Measurements from ENCODE around the gene PVALB. TPM values are rescaled to one million over a fixed set of nuclear protein-coding genes. Genes with fewer than 3 reads are reported as not detected.
A peak's percentile ranks its signal among the peaks of the same experiment; 100 is the strongest.

The PVALB gene
- total and polyA plus RNA-seq, 9 of the 15 experiments (the other 6 are each of a cell fraction or from before 2014, with no cell fraction given), result not detected

DNA sequence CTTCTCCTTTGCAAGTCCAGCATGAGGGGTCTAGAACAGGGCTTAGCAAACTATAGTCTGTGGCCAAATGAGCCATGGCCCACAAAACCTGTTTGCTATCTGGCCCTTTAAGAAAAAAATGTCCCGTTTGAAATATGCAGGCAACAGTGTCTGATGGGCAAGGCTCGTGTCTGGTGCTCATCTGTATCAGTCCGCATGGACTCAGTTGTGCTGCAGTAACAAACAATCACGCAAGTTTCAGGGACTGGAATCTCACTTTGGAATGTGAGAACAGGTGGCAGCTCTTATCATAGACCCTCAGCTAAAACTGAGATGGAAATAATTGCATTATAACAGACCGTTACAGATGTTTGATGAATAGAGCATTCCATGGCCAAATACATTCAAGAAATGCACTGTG lies 19.1 kb upstream of the PVALB start:
- H3K79me2 ChIP-seq (ENCODE audit: control insufficient read depth, insufficient read depth, low read length), result no peaks in the 10 kb centered on the region
- H4K20me1 ChIP-seq (replicated peaks; ENCODE audit: control insufficient read depth, insufficient read depth, low read length), result no peaks in the 10 kb centered on the region
- WGBS (ENCODE audit: insufficient coverage, low coverage, missing lambda C conversion rate), result 0% methylated on average over 4 of the region's 5 CpGs
- no peak overlapping the region for H3K4me2 ChIP-seq (ENCODE audit: insufficient read depth, low read length)
- H3K36me3 ChIP-seq (ENCODE audit: control insufficient read depth, insufficient read depth, low read length), result no peaks in the 10 kb centered on the region
- no peak overlapping the region for H3K27ac ChIP-seq (ENCODE audit: extremely low read depth, low read depth, low read length)
- H3K27me3 ChIP-seq (ENCODE audit: control insufficient read depth in 2 of 2, insufficient read depth in 2 of 2, low read length in 2 of 2), result peaks cover 0 to 13% of the 10 kb centered on the region in 2 experiments; a peak in 1 of 5 replicates
- H3K4me3 ChIP-seq, result no peak overlapping the region
- in situ Hi-C loops (cut with MboI), result no loop called here
- ATAC-seq (no peak), DNase-seq (ENCODE audit: extremely low read depth in 1 of 4, low spot score in 3 of 4) (no peak), FAIRE-seq (no peak)
- H2AFZ ChIP-seq (ENCODE audit: low read depth, low read length), result no peak overlapping the region
- no TSS peak for BruUV-seq (replicated peaks)
- ChIA-PET POLR2A (no interaction called here), CTCF (ENCODE audit: low intra/inter-chr PET ratio) (no interaction called here)
- TF ChIP-seq, protein P1, sequence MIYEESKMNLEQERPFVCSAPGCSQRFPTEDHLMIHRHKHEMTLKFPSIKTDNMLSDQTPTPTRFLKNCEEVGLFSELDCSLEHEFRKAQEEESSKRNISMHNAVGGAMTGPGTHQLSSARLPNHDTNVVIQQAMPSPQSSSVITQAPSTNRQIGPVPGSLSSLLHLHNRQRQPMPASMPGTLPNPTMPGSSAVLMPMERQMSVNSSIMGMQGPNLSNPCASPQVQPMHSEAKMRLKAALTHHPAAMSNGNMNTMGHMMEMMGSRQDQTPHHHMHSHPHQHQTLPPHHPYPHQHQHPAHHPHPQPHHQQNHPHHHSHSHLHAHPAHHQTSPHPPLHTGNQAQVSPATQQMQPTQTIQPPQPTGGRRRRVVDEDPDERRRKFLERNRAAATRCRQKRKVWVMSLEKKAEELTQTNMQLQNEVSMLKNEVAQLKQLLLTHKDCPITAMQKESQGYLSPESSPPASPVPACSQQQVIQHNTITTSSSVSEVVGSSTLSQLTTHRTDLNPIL (CRISPR knock-in tag; IDR thresholded peaks at IDR 0.05), result no peak
- 0 out of 2 replicates have a peak, but pooled peaks have one; percentile 65 for TF ChIP-seq ZNF12 (CRISPR knock-in tag; IDR thresholded peaks at IDR 0.05)
- intact Hi-C loops (cut with micrococcal nuclease), result no loop called here
- no peaks in the 10 kb centered on the region for H3K9me3 ChIP-seq (replicated peaks; ENCODE audit: control insufficient read depth, insufficient read depth, low read depth, low read length)
- no peaks in the 10 kb centered on the region for H3K4me1 ChIP-seq (replicated peaks in 1 of 2; ENCODE audit: control insufficient read depth in 2 of 2, insufficient read depth in 2 of 2, low read length in 2 of 2)
- no peaks in the 10 kb centered on the region for H3K9me1 ChIP-seq (ENCODE audit: control insufficient read depth, insufficient read depth, low read length)
- H3K9ac ChIP-seq (ENCODE audit: insufficient read depth in 1 of 2, low read depth in 2 of 2, low read length in 2 of 2), result no peak overlapping the region

DNA sequence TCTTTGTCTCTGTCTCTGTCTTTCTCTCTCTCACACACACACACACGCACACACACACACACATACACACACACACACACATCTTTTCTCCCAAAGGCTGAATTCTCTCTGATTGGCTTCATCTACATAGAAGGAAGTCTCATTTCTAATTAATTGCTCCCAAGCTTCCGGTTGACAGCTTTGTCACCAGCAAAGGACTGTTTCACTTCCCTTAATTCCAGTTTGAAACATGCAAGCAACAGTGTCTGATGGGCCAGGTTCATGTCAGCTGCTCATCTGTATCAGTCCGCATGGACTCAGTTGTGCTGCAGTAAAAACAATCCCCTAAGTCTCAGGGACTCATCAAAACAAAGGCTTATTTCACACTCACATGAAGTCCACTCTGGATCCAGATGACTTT lies 16.2 kb upstream of the PVALB start:
- Histone ChIP-seq H4K20me1 (replicated peaks; ENCODE audit: control insufficient read depth, insufficient read depth, low read length) (no peaks in the 10 kb centered on the region), H3K9me3 (replicated peaks; ENCODE audit: control insufficient read depth, insufficient read depth, low read depth, low read length) (no peaks in the 10 kb centered on the region), H2AFZ (ENCODE audit: low read depth, low read length) (no peak overlapping the region), H3K36me3 (ENCODE audit: control insufficient read depth, insufficient read depth, low read length) (no peaks in the 10 kb centered on the region), H3K4me2 (ENCODE audit: insufficient read depth, low read length) (no peak overlapping the region), H3K4me1 (replicated peaks in 1 of 2; ENCODE audit: control insufficient read depth in 2 of 2, insufficient read depth in 2 of 2, low read length in 2 of 2) (no peaks in the 10 kb centered on the region), H3K27me3 (ENCODE audit: control insufficient read depth in 2 of 2, insufficient read depth in 2 of 2, low read length in 2 of 2) (peaks cover 0 to 4% of the 10 kb centered on the region in 2 experiments; a peak in 1 of 5 replicates), H3K9me1 (ENCODE audit: control insufficient read depth, insufficient read depth, low read length) (no peaks in the 10 kb centered on the region), H3K4me3 (no peak overlapping the region), H3K79me2 (ENCODE audit: control insufficient read depth, insufficient read depth, low read length) (no peaks in the 10 kb centered on the region), H3K27ac (ENCODE audit: extremely low read depth, low read depth, low read length) (no peak overlapping the region), H3K9ac (ENCODE audit: insufficient read depth in 1 of 2, low read depth in 2 of 2, low read length in 2 of 2) (no peak overlapping the region)
- no peak for DNase-seq (ENCODE audit: extremely low read depth in 1 of 4, low spot score in 3 of 4)
- no peak for FAIRE-seq
- CTCF ChIA-PET (ENCODE audit: low intra/inter-chr PET ratio), result no interaction called here
- in situ Hi-C loops (cut with MboI) (no loop called here), intact Hi-C loops (cut with micrococcal nuclease) (no loop called here)
- no peak for ATAC-seq
- POLR2A ChIA-PET, result interaction anchor here (0.9 kb wide), 1 partner anchor 7 kb away, joined by 3 read pairs; no protein-coding TSS in a partner anchor
- TF ChIP-seq ZNF12 (CRISPR knock-in tag; IDR thresholded peaks at IDR 0.05) (peak; percentile 84), MAZ (CRISPR knock-in tag; conservative IDR thresholded peaks at IDR 0.05 in 1 of 2, IDR thresholded peaks at IDR 0.05 in 1 of 2) (no peak)
- no TSS peak for BruUV-seq (replicated peaks)
- WGBS (ENCODE audit: insufficient coverage, low coverage, missing lambda C conversion rate), result 0% methylated on average over 3 of the region's 3 CpGs

Data from K562 (cell line).